ENCODE measurements around the gene TBX6.
"Not testable (repeated sequence)": the region's sequence is repeated elsewhere in the genome, so short reads cannot be mapped to it uniquely, and the experiment has no call there.

Gene TBX6

GRCh38 chr16:30117768-30118167, 26.0 kb upstream of the TBX6 start:
- no peak for TF ChIP-seq CTCF (IDR thresholded peaks at IDR 0.05; ENCODE audit: low read depth, low read length)
- no peak for DNase-seq (ENCODE audit: low read depth, low spot score)
- in situ Hi-C loops (cut with HindIII; ENCODE audit: low sequenced_read_pairs): no loop called here
- no peak overlapping the region for H3K4me3 ChIP-seq (ENCODE audit: low read depth, low read length)

- DNase-seq (ENCODE audit: low read depth, low spot score): no peak
- in situ Hi-C loops (cut with HindIII; ENCODE audit: low sequenced_read_pairs): no loop called here
- TF ChIP-seq CTCF (IDR thresholded peaks at IDR 0.05; ENCODE audit: low read depth, low read length): no peak
These were observed 24.8 kb upstream of the TBX6 start for GRCh38 chr16:30116291-30117207.

GRCh38 chr16:30115238-30115637, 23.5 kb upstream of the TBX6 start:
- in situ Hi-C loops (cut with HindIII; ENCODE audit: low sequenced_read_pairs): no loop called here
- H3K4me3 ChIP-seq (ENCODE audit: low read depth, low read length): no peak overlapping the region
- no peak for DNase-seq (ENCODE audit: low read depth, low spot score)
- no peak for TF ChIP-seq CTCF (IDR thresholded peaks at IDR 0.05; ENCODE audit: low read depth, low read length)

More at GRCh38 chr16:30116291-30117207, 24.8 kb upstream of the TBX6 start:
- H3K4me3 ChIP-seq (ENCODE audit: low read depth, low read length): no peak overlapping the region

GRCh38 chr16:30114833-30115232, 23.1 kb upstream of the TBX6 start:
- DNase-seq (ENCODE audit: low read depth, low spot score); in situ Hi-C loops (cut with HindIII; ENCODE audit: low sequenced_read_pairs); H3K4me3 ChIP-seq (ENCODE audit: low read depth, low read length): not testable (repeated sequence)

- TF ChIP-seq CTCF (IDR thresholded peaks at IDR 0.05; ENCODE audit: low read depth, low read length): no peak
- DNase-seq (ENCODE audit: low read depth, low spot score): no peak
- in situ Hi-C loops (cut with HindIII; ENCODE audit: low sequenced_read_pairs): no loop called here
- H3K4me3 ChIP-seq (ENCODE audit: low read depth, low read length): no peak overlapping the region
These were observed 22.7 kb upstream of the TBX6 start for GRCh38 chr16:30114411-30114810.

- no peak for DNase-seq (ENCODE audit: low read depth, low spot score)
- in situ Hi-C loops (cut with HindIII; ENCODE audit: low sequenced_read_pairs): no loop called here
- no peak for TF ChIP-seq CTCF (IDR thresholded peaks at IDR 0.05; ENCODE audit: low read depth, low read length)
These were observed 22.1 kb upstream of the TBX6 start for GRCh38 chr16:30113711-30114333.

More at GRCh38 chr16:30113711-30114333, 22.1 kb upstream of the TBX6 start:
- H3K4me3 ChIP-seq (ENCODE audit: low read depth, low read length): no peak overlapping the region
